ENCODE results near the gene RPS2. TPM values are rescaled to one million over a fixed set of nuclear protein-coding genes. Genes with fewer than 3 reads are reported as not detected.

Gene RPS2
- total RNA-seq, 2 experiments from 2014 or later: 3,604 to 3,755 TPM

DNA sequence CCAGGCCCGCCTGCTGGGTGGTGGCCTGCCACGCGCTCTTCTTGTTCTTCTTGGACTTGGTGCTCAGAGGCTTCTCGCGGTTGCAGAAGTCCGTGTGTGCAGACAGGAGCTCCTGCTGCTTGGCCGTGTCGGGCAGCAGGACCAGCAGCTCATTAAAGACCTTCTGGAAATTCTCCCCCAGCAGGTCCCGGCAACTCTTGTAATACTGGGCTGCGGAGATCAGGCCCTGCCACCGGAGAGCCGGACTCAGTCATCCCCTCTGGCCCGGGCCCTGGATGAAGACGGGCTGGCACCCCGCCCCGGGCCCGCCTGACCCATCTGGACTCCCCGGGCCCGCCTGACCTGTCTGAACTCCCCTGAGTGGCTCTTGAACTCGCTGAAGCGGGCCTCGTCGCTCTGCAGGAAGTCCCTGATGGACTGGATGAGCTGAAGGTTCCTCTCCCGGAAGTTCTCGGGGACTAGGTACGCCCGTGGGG, 33.8 kb upstream of the RPS2 start:
- Histone ChIP-seq H3K4me1 (ENCODE audit: insufficient read depth, low read length) (peaks cover 3% of the 10 kb centered on the region), H3K27me3 (ENCODE audit: control insufficient read depth in 1 of 2, insufficient read depth in 2 of 2, low read length in 2 of 2) (no peaks in the 10 kb centered on the region), H3K27ac (ENCODE audit: low read depth in 1 of 2, low read length in 2 of 2) (no peak overlapping the region), H3K9me3 (ENCODE audit: control insufficient read depth in 1 of 2, insufficient read depth in 1 of 2, low read length in 2 of 2) (no peaks in the 10 kb centered on the region), H3K36me3 (ENCODE audit: insufficient read depth, low read length) (peaks cover 58% of the 10 kb centered on the region), H3K4me3 (ENCODE audit: low read length) (no peak overlapping the region)
- DNase-seq (no peak), ATAC-seq (ENCODE audit: poor library complexity) (no peak)
- H3K9me3 Mint-ChIP-seq: no peaks in the 10 kb centered on the region
- ChIA-PET CTCF (no interaction called here), POLR2A (no interaction called here)
- peaks cover 38% of the 10 kb centered on the region for H3K36me3 Mint-ChIP-seq (ENCODE audit: low read depth)
- no peak overlapping the region for H3K27ac Mint-ChIP-seq
- H3K4me3 Mint-ChIP-seq: no peak overlapping the region
- no peaks in the 10 kb centered on the region for H3K27me3 Mint-ChIP-seq
- TF ChIP-seq, protein P1, sequence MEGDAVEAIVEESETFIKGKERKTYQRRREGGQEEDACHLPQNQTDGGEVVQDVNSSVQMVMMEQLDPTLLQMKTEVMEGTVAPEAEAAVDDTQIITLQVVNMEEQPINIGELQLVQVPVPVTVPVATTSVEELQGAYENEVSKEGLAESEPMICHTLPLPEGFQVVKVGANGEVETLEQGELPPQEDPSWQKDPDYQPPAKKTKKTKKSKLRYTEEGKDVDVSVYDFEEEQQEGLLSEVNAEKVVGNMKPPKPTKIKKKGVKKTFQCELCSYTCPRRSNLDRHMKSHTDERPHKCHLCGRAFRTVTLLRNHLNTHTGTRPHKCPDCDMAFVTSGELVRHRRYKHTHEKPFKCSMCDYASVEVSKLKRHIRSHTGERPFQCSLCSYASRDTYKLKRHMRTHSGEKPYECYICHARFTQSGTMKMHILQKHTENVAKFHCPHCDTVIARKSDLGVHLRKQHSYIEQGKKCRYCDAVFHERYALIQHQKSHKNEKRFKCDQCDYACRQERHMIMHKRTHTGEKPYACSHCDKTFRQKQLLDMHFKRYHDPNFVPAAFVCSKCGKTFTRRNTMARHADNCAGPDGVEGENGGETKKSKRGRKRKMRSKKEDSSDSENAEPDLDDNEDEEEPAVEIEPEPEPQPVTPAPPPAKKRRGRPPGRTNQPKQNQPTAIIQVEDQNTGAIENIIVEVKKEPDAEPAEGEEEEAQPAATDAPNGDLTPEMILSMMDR (IDR thresholded peaks at IDR 0.05): no peak
- intact Hi-C loops (cut with DNase I, micrococcal nuclease): no loop called here
- H3K4me1 Mint-ChIP-seq (ENCODE audit: low read depth): peaks cover 6% of the 10 kb centered on the region

DNA sequence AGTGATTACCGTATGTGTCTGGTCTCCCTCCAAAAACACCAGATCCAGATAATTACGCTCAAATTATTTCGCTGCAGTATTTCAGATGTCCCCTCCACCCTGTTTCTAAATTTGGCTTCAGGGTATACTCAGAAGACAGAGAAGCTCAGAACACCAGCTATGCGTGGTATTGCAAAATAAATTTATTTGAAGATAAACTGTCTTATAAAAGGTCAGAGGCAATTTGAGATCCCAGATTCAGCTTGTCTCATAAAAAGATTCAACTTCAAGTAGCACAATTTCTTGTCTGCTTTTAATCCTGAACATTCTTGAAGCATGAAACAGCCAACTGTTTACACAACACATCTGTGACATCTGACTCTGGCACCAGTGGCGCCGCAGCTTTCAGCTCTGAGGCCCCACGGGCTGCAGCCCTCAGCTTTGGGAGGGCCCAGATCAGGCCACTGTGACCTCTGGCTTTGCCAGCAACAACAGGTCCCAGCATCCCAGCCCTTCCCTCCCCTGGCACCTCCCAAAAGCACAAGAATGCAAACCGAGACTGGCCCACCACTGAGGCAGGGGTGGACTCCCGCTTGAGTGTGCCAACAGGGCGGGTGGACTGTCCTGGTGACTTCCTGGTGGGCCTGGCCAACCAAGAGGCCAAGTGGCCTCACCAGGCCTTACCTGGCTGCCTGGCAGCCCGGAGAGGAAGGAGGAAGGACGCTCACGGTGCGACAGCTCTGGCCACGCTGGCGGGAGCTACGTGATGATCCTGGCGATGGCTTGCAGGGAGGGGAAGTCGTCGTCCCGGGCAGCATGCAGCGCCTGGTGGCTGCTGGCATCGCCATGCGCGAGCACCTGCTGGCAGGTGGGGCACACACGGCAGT, 33.1 kb upstream of the RPS2 start:
- DNase-seq (no peak), ATAC-seq (ENCODE audit: poor library complexity) (no peak)
- Histone ChIP-seq H3K4me3 (ENCODE audit: low read length) (no peak overlapping the region), H3K27me3 (ENCODE audit: control insufficient read depth in 1 of 2, insufficient read depth in 2 of 2, low read length in 2 of 2) (no peaks in the 10 kb centered on the region), H3K9me3 (ENCODE audit: control insufficient read depth in 1 of 2, insufficient read depth in 1 of 2, low read length in 2 of 2) (peaks cover 0 to 6% of the 10 kb centered on the region in 2 experiments), H3K36me3 (ENCODE audit: insufficient read depth, low read length) (peaks cover 51% of the 10 kb centered on the region), H3K4me1 (ENCODE audit: insufficient read depth, low read length) (no peaks in the 10 kb centered on the region), H3K27ac (ENCODE audit: low read depth in 1 of 2, low read length in 2 of 2) (no peak overlapping the region)
- H3K27ac Mint-ChIP-seq: no peak overlapping the region
- peaks cover 38% of the 10 kb centered on the region for H3K36me3 Mint-ChIP-seq (ENCODE audit: low read depth)
- CTCF ChIA-PET: no interaction called here
- TF ChIP-seq, protein P1 (IDR thresholded peaks at IDR 0.05): no peak
- H3K9me3 Mint-ChIP-seq: no peaks in the 10 kb centered on the region
- H3K4me1 Mint-ChIP-seq (ENCODE audit: low read depth): peaks cover 6% of the 10 kb centered on the region
- H3K27me3 Mint-ChIP-seq: no peaks in the 10 kb centered on the region
- POLR2A ChIA-PET: interaction anchor here (0.7 to 1.7 kb wide), 3 partner anchors 14 to 158 kb away, joined by 3 to 4 read pairs (median 4); partner anchors contain the start of genes GFER, RPS2 and TRAF7
- H3K4me3 Mint-ChIP-seq: no peak overlapping the region
- intact Hi-C loops (cut with DNase I, micrococcal nuclease): no loop called here

DNA sequence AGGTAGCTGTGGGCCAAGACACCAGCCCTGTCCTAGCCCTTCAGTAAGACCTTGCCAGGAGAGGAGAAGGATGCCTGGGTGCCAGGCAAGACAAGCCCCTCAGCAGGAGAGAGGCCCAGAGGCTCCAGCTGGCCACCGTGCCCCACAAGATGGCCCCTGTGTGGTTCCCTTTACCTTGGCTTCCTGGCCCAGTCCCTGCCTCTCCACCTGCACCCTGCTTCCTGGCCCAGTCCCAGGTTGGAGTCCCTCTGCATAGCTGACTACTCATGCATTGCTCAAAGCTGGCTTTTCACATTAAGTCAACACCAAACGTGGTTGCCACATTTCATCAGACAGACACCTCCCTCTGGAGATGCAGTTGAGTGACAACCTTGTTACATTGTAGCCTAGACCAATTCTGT, 29.1 kb upstream of the RPS2 start:
- peak in 2 of 14 experiments; percentile 58 to 63 for DNase-seq
- ATAC-seq (ENCODE audit: poor library complexity): no peak
- TF ChIP-seq, protein P1 (IDR thresholded peaks at IDR 0.05): no peak
- Mint-ChIP-seq H3K27ac (peak overlapping the region; percentile 78), H3K9me3 (no peaks in the 10 kb centered on the region), H3K4me1 (ENCODE audit: low read depth) (peaks cover 23% of the 10 kb centered on the region), H3K4me3 (peak overlapping the region; percentile 82), H3K27me3 (peaks cover 12% of the 10 kb centered on the region), H3K36me3 (ENCODE audit: low read depth) (peaks cover 13% of the 10 kb centered on the region)
- Histone ChIP-seq H3K27ac (ENCODE audit: low read depth in 1 of 2, low read length in 2 of 2) (peak overlapping the region in 1 of 2 donors; percentile 44), H3K36me3 (ENCODE audit: insufficient read depth, low read length) (peaks cover 14% of the 10 kb centered on the region), H3K4me3 (ENCODE audit: low read length) (no peak overlapping the region), H3K27me3 (ENCODE audit: control insufficient read depth in 1 of 2, insufficient read depth in 2 of 2, low read length in 2 of 2) (peaks cover 13 to 15% of the 10 kb centered on the region in 2 experiments), H3K4me1 (ENCODE audit: insufficient read depth, low read length) (peaks cover 26% of the 10 kb centered on the region), H3K9me3 (ENCODE audit: control insufficient read depth in 1 of 2, insufficient read depth in 1 of 2, low read length in 2 of 2) (peaks cover 0 to 18% of the 10 kb centered on the region in 2 experiments)
- ChIA-PET CTCF (interaction anchor here (1.0 to 2.5 kb wide), 2 partner anchors 10 to 23 kb away, joined by 6 to 7 read pairs; no protein-coding TSS in a partner anchor), POLR2A (interaction anchor here (0.6 to 5.1 kb wide), 7 partner anchors 10 to 161 kb away, joined by 3 to 55 read pairs (median 5); partner anchors contain the start of genes GFER, NOXO1, RPS2 and TBL3)
- intact Hi-C loops (cut with DNase I, micrococcal nuclease): loop anchor here in 1 of 2 experiments (5.0 kb wide), 1 partner anchor 51 kb away; the partner anchor contains the start of gene MSRB1
